Type B pancreatic cell (in vitro differentiated cells): ENCODE results near the gene CLEC18A. TPM values are rescaled to one million over a fixed set of nuclear protein-coding genes. Genes with fewer than 3 reads are reported as not detected.

Source experiments
- DNase-seq: peaks from one replicate; pipeline ENCODE4 v3.0.0; 2021; ENCODE audit warnings: mixed read lengths; ENCODE audit not compliant: unreplicated experiment; ENCODE audit errors: extremely low spot score
- H3K27ac Mint-ChIP-seq: 2 replicates; pipeline ENCODE4 v1.8.0; 2021; ENCODE audit warnings: mild to moderate bottlenecking, mixed read lengths
- H3K27me3 Mint-ChIP-seq: 2 replicates; pipeline ENCODE4 v1.8.0; 2021; ENCODE audit warnings: mixed read lengths
- H3K36me3 Mint-ChIP-seq: 2 replicates; pipeline ENCODE4 v1.8.0; 2021; ENCODE audit warnings: mixed read lengths
- H3K4me1 Mint-ChIP-seq: one replicate; pipeline ENCODE4 v1.8.0; 2021; ENCODE audit warnings: mixed read lengths; ENCODE audit not compliant: unreplicated experiment
- H3K4me3 Mint-ChIP-seq: 2 replicates; pipeline ENCODE4 v1.8.0; 2021; ENCODE audit warnings: mild to moderate bottlenecking, mixed read lengths
- H3K9me3 Mint-ChIP-seq: 2 replicates; pipeline ENCODE4 v1.8.0; 2021; ENCODE audit warnings: mixed read lengths
- total RNA-seq: library from RNA; stranded (reverse); gene quantifications from 2 replicates; pipeline ENCODE4 v1.2.1, GENCODE V29; 2021; ENCODE audit warnings: low replicate concordance
- TF ChIP-seq, protein P1 (sequence below): fragments of 200-600 bp; sonication (generic); conservative IDR thresholded peaks from 2 replicates; pipeline ENCODE4 v1.5.0; 2021; ENCODE audit warnings: antibody characterized with exemption, mild to moderate bottlenecking

Gene CLEC18A
- total RNA-seq, 1 donor from 2014 or later = 5.4 TPM

GRCh38 chr16:69921127-69921526 lies 30.0 kb upstream of the CLEC18A start:
- Mint-ChIP-seq H3K27me3 (no peaks in the 10 kb centered on the region), H3K36me3 (peaks cover 11% of the 10 kb centered on the region), H3K4me1 (peaks cover 34% of the 10 kb centered on the region), H3K27ac (no peak overlapping the region), H3K9me3 (no peaks in the 10 kb centered on the region), H3K4me3 (no peak overlapping the region)
- TF ChIP-seq, protein P1, sequence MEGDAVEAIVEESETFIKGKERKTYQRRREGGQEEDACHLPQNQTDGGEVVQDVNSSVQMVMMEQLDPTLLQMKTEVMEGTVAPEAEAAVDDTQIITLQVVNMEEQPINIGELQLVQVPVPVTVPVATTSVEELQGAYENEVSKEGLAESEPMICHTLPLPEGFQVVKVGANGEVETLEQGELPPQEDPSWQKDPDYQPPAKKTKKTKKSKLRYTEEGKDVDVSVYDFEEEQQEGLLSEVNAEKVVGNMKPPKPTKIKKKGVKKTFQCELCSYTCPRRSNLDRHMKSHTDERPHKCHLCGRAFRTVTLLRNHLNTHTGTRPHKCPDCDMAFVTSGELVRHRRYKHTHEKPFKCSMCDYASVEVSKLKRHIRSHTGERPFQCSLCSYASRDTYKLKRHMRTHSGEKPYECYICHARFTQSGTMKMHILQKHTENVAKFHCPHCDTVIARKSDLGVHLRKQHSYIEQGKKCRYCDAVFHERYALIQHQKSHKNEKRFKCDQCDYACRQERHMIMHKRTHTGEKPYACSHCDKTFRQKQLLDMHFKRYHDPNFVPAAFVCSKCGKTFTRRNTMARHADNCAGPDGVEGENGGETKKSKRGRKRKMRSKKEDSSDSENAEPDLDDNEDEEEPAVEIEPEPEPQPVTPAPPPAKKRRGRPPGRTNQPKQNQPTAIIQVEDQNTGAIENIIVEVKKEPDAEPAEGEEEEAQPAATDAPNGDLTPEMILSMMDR = no peak
- DNase-seq = no peak

DNA sequence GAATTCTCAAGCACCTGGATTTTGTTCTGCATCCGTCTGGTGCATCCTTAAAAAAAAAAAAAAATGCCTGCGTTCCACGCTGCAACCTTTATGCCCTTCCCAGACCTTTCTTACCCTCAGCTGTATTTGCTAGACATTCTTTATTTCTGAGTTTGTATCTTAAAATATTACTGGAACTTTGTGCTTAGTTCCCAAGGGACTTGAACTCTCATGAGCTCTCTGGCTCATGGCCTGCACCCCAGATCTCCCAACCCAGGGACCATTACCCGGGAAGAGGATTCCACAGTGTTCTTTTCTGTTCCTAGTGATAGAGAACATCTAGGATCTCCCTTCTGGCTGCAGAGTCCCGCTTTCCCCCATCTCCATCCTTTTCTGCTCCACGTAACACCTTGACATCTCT lies 28.9 kb upstream of the CLEC18A start:
- Mint-ChIP-seq H3K36me3 (peaks cover 7% of the 10 kb centered on the region), H3K27ac (no peak overlapping the region), H3K4me3 (no peak overlapping the region), H3K9me3 (no peaks in the 10 kb centered on the region), H3K27me3 (no peaks in the 10 kb centered on the region), H3K4me1 (peaks cover 28% of the 10 kb centered on the region)
- TF ChIP-seq, protein P1 = no peak
- DNase-seq = no peak

- H3K27ac Mint-ChIP-seq = peak overlapping the region; percentile 48
- H3K36me3 Mint-ChIP-seq = peaks cover 3% of the 10 kb centered on the region
- TF ChIP-seq, protein P1 = no peak
- H3K27me3 Mint-ChIP-seq = no peaks in the 10 kb centered on the region
- H3K9me3 Mint-ChIP-seq = no peaks in the 10 kb centered on the region
- H3K4me3 Mint-ChIP-seq = no peak overlapping the region
- DNase-seq = no peak
- H3K4me1 Mint-ChIP-seq = peaks cover 25% of the 10 kb centered on the region
These were observed 26.9 kb upstream of the CLEC18A start for GRCh38 chr16:69924041-69924775.

- H3K4me3 Mint-ChIP-seq = no peak overlapping the region
- DNase-seq = no peak
- H3K9me3 Mint-ChIP-seq = no peaks in the 10 kb centered on the region
- peaks cover 25% of the 10 kb centered on the region for H3K4me1 Mint-ChIP-seq
- H3K27ac Mint-ChIP-seq = peak overlapping the region; percentile 54
- H3K27me3 Mint-ChIP-seq = no peaks in the 10 kb centered on the region
- TF ChIP-seq, protein P1 = no peak
- peaks cover 3% of the 10 kb centered on the region for H3K36me3 Mint-ChIP-seq
These were observed 26.4 kb upstream of the CLEC18A start for GRCh38 chr16:69924777-69925191.

GRCh38 chr16:69925311-69925710 lies 25.8 kb upstream of the CLEC18A start:
- peaks cover 25% of the 10 kb centered on the region for H3K4me1 Mint-ChIP-seq
- H3K27me3 Mint-ChIP-seq = no peaks in the 10 kb centered on the region
- TF ChIP-seq, protein P1 = no peak
- H3K4me3 Mint-ChIP-seq = peak overlapping the region; percentile 24
- no peak for DNase-seq
- peak overlapping the region; percentile 54 for H3K27ac Mint-ChIP-seq
- H3K36me3 Mint-ChIP-seq = peaks cover 3% of the 10 kb centered on the region
- H3K9me3 Mint-ChIP-seq = no peaks in the 10 kb centered on the region
